ENCODE data around the gene EFCAB8. TPM values are rescaled to one million over a fixed set of nuclear protein-coding genes. Genes with fewer than 3 reads are reported as not detected.

EFCAB8 gene
- total RNA-seq, 2 experiments from 2014 or later, result not detected

DNA sequence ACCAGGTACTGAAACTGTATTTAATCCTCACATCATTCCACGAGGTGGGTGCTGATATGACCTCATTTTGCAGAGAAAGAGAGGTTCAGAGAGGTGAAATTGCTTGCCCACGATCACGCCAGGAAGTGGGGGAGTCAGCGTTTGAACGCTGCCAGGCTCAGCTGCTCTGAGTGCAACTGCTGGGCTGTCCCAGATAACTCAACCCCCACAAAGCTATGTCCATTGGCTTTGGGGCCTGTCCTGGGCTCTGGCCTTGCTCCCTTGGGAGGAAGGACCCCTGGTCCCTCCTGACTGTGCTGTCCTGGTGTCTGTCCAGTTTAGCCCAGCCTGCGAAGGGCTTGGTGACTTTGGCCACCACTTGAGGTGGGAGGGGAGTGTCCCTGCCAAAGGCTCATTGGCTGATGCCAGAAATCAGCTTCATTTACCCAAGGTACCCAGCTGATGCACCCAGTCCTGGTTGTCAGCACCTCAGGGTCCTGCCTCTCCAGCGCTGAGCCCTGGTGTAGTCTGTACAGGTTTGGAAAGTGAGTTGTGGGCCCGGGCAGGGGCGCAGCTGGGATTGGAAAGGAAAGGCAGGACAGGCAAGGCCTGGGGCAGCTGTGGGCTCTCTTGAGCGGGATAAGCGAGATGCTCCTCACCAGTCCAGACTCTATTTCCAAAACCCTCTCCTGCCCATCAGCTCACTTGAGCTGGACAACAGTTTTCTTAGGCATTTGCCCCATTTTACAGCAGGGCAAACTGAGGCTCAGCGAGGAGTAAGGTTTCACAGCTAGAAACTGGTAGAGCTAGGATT, 107.1 kb downstream of the EFCAB8 start:
- intact Hi-C loops (cut with micrococcal nuclease; ENCODE audit: unreplicated experiment), result no loop called here
- BruUV-seq (replicated peaks), result no TSS peak
- no peaks in the 10 kb centered on the region for H3K36me3 ChIP-seq (ENCODE audit: insufficient read depth, low read length)
- ChIA-PET POLR2A (no interaction called here), CTCF (ENCODE audit: unreplicated experiment) (no interaction called here)
- H3K27ac ChIP-seq (ENCODE audit: low read depth, low read length, poor library complexity, severe bottlenecking), result no peak overlapping the region
- H3K4me1 ChIP-seq (ENCODE audit: insufficient read depth, low read length, poor library complexity, severe bottlenecking), result no peaks in the 10 kb centered on the region
- no peak overlapping the region for H3K4me3 ChIP-seq (ENCODE audit: low read depth, low read length, poor library complexity, severe bottlenecking)
- H3K79me2 ChIP-seq (ENCODE audit: insufficient read depth, low read depth, low read length), result no peaks in the 10 kb centered on the region
- no peak overlapping the region for H3K4me2 ChIP-seq (ENCODE audit: low read length)
- no peaks in the 10 kb centered on the region for H3K9me2 ChIP-seq (ENCODE audit: insufficient read depth, low read length)
- no peaks in the 10 kb centered on the region for H4K20me1 ChIP-seq (ENCODE audit: insufficient read depth, low read length)
- no peak overlapping the region for H2AFZ ChIP-seq (ENCODE audit: low read length)
- no peak for DNase-seq (ENCODE audit: low spot score)
- H3K9me3 ChIP-seq (ENCODE audit: low read length), result no peaks in the 10 kb centered on the region
- TF ChIP-seq, protein P1, sequence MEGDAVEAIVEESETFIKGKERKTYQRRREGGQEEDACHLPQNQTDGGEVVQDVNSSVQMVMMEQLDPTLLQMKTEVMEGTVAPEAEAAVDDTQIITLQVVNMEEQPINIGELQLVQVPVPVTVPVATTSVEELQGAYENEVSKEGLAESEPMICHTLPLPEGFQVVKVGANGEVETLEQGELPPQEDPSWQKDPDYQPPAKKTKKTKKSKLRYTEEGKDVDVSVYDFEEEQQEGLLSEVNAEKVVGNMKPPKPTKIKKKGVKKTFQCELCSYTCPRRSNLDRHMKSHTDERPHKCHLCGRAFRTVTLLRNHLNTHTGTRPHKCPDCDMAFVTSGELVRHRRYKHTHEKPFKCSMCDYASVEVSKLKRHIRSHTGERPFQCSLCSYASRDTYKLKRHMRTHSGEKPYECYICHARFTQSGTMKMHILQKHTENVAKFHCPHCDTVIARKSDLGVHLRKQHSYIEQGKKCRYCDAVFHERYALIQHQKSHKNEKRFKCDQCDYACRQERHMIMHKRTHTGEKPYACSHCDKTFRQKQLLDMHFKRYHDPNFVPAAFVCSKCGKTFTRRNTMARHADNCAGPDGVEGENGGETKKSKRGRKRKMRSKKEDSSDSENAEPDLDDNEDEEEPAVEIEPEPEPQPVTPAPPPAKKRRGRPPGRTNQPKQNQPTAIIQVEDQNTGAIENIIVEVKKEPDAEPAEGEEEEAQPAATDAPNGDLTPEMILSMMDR (conservative IDR thresholded peaks at IDR 0.05; ENCODE audit: low read length), result no peak
- no peak for TF ChIP-seq EZH2phosphoT487 (IDR thresholded peaks at IDR 0.05; ENCODE audit: borderline replicate concordance, low read depth, low read length)

GRCh38 chr20:32966382-32966781, 107.7 kb downstream of the EFCAB8 start:
- ChIA-PET POLR2A (no interaction called here), CTCF (ENCODE audit: unreplicated experiment) (no interaction called here)
- Histone ChIP-seq H3K9me3 (ENCODE audit: low read length) (no peaks in the 10 kb centered on the region), H4K20me1 (ENCODE audit: insufficient read depth, low read length) (no peaks in the 10 kb centered on the region), H3K4me1 (ENCODE audit: insufficient read depth, low read length, poor library complexity, severe bottlenecking) (peaks cover 5% of the 10 kb centered on the region), H3K27ac (ENCODE audit: low read depth, low read length, poor library complexity, severe bottlenecking) (no peak overlapping the region), H3K79me2 (ENCODE audit: insufficient read depth, low read depth, low read length) (no peaks in the 10 kb centered on the region), H3K9me2 (ENCODE audit: insufficient read depth, low read length) (no peaks in the 10 kb centered on the region), H3K4me2 (ENCODE audit: low read length) (no peak overlapping the region), H3K36me3 (ENCODE audit: insufficient read depth, low read length) (no peaks in the 10 kb centered on the region), H3K4me3 (ENCODE audit: low read depth, low read length, poor library complexity, severe bottlenecking) (no peak overlapping the region), H2AFZ (ENCODE audit: low read length) (no peak overlapping the region)
- no peak for DNase-seq (ENCODE audit: low spot score)
- TF ChIP-seq, protein P1 (conservative IDR thresholded peaks at IDR 0.05; ENCODE audit: low read length), result no peak
- no peak for TF ChIP-seq EZH2phosphoT487 (IDR thresholded peaks at IDR 0.05; ENCODE audit: borderline replicate concordance, low read depth, low read length)
- BruUV-seq (replicated peaks), result no TSS peak
- intact Hi-C loops (cut with micrococcal nuclease; ENCODE audit: unreplicated experiment), result no loop called here

All from OCI-LY7 (cell line).